HPDE6-E6E7 (cell line): Measurements from ENCODE around the gene CALCOCO1.
"Not testable (repeated sequence)": the region's sequence is repeated elsewhere in the genome, so short reads cannot be mapped to it uniquely, and the experiment has no call there.

Source experiments
- DNase-seq: peaks from one replicate; pipeline ENCODE4 v3.0.0; 2011; ENCODE audit warnings: missing footprints; ENCODE audit errors: extremely low spot score

CALCOCO1 gene

GRCh38 chr12:53698948-53699677 lies 28.1 kb downstream of the CALCOCO1 start:
- no peak for DNase-seq

- no peak for DNase-seq
These were observed 30.5 kb downstream of the CALCOCO1 start for GRCh38 chr12:53696655-53697331.

- peak; percentile 99 for DNase-seq
These were observed 31.0 kb downstream of the CALCOCO1 start for GRCh38 chr12:53696285-53696654.

GRCh38 chr12:53695152-53696145 lies 31.8 kb downstream of the CALCOCO1 start:
- peak; percentile 78 for DNase-seq

- DNase-seq: no peak
These were observed 32.5 kb downstream of the CALCOCO1 start for GRCh38 chr12:53694756-53695151.

GRCh38 chr12:53688134-53688533 lies 39.1 kb downstream of the CALCOCO1 start:
- no peak for DNase-seq

- DNase-seq: no peak
These were observed 40.8 kb downstream of the CALCOCO1 start for GRCh38 chr12:53686436-53686835.

GRCh38 chr12:53684654-53685220 lies 42.5 kb downstream of the CALCOCO1 start:
- DNase-seq: no peak

- no peak for DNase-seq
These were observed 43.3 kb downstream of the CALCOCO1 start for GRCh38 chr12:53683983-53684382.

- no peak for DNase-seq
These were observed 43.8 kb downstream of the CALCOCO1 start for GRCh38 chr12:53683494-53683893.

GRCh38 chr12:53680061-53680460 lies 47.2 kb downstream of the CALCOCO1 start:
- DNase-seq: not testable (repeated sequence)

GRCh38 chr12:53677800-53678148 lies 49.5 kb downstream of the CALCOCO1 start:
- DNase-seq: no peak

GRCh38 chr12:53677016-53677799 lies 50.0 kb downstream of the CALCOCO1 start:
- DNase-seq: no peak

- no peak for DNase-seq
These were observed 50.6 kb downstream of the CALCOCO1 start for GRCh38 chr12:53676656-53677015.

- peak; percentile 97 for DNase-seq
These were observed 51.3 kb downstream of the CALCOCO1 start, which contains the start of gene ATP5MC2 for GRCh38 chr12:53675701-53676607. Gene ATP5MC2 (minus strand): TSS chr12:53676083. CDS start chr12:53672614, 3,469 bp downstream.

- no peak for DNase-seq
These were observed 52.1 kb downstream of the CALCOCO1 start for GRCh38 chr12:53674977-53675700.

GRCh38 chr12:53670971-53671370 lies 56.3 kb downstream of the CALCOCO1 start:
- DNase-seq: no peak

GRCh38 chr12:53670308-53670707 lies 56.9 kb downstream of the CALCOCO1 start:
- DNase-seq: no peak

- no peak for DNase-seq
These were observed 60.2 kb downstream of the CALCOCO1 start for GRCh38 chr12:53667080-53667479.
